Stimulated activated CD4-positive, alpha-beta T cell treated with anti-CD3 and anti-CD28 coated beads, Interleukin-15, amount 100 ng/mL, for 48 hours (primary cell): Measurements from ENCODE around the gene HOXC11.

ENCODE experiments used
- DNase-seq, 2 donors: peaks; one replicate each; pipeline ENCODE4 v3.0.0-alpha.2; 2020; ENCODE audit warnings: low read depth in 2 of 2

Gene HOXC11

GRCh38 chr12:54021432-54022013 lies 48.6 kb downstream of the HOXC11 start:
- DNase-seq, result no peak

- no peak for DNase-seq
These were observed 50.3 kb downstream of the HOXC11 start for GRCh38 chr12:54022960-54023884.

- DNase-seq, result no peak
These were observed 51.2 kb downstream of the HOXC11 start for GRCh38 chr12:54024127-54024526.

- DNase-seq, result no peak
These were observed 51.8 kb downstream of the HOXC11 start for GRCh38 chr12:54024581-54025305.

GRCh38 chr12:54025499-54026405 lies 52.8 kb downstream of the HOXC11 start:
- no peak for DNase-seq

GRCh38 chr12:54026640-54027441 lies 53.9 kb downstream of the HOXC11 start:
- no peak for DNase-seq
